ENCODE measurements around the gene HSD17B1.

DNA sequence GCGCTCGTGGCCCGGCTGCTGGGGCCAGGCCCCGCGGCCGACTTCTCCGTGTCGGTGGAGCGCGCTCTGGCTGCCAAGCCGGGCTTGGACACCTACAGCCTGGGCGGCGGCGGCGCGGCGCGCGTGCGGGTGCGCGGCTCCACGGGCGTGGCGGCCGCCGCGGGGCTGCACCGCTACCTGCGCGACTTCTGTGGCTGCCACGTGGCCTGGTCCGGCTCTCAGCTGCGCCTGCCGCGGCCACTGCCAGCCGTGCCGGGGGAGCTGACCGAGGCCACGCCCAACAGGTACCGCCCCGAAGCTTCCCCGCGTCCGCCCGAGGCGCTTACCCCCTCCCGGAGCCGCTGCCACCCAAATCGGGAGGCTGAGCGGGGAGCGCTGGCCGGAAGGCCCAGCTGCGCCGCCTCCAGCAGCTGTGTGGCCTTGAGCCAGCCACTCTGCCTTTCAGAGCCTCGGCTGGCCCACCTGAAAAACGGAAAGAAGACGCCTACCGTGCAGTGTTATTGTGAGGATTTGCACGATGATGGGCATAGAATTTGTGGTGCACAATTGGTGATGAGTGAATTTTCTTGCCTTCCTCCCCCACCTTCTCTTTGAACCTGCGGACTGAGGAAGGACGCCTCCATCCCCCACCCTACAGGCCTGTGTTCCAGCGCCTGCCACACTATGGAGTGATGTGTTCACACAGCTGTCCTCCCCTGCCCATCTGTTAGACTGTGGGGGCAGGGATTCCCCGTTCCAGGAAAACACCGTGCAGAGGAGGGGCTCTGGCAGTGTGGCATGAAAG, 16.2 kb upstream of the HSD17B1 start:
- TF ChIP-seq POLR2A (IDR thresholded peaks at IDR 0.05) (no peak), CTCF (IDR thresholded peaks at IDR 0.05) (no peak), POLR2AphosphoS5 (IDR thresholded peaks at IDR 0.05) (peak in 1 of 3 donors; percentile 11), EP300 (IDR thresholded peaks at IDR 0.05; ENCODE audit: low read depth) (no peak)
